ENCODE data around the gene MPIG6B.

Gene MPIG6B

GRCh38 chr6:31723245-31723979 is at the start of gene MPIG6B:
Gene MPIG6B (plus strand): TSS chr6:31723373. CDS start chr6:31723384, 11 bp downstream.
- no peak for DNase-seq

GRCh38 chr6:31676322-31676903 is 46.8 kb upstream of the MPIG6B start:
- DNase-seq, result no peak

DNA sequence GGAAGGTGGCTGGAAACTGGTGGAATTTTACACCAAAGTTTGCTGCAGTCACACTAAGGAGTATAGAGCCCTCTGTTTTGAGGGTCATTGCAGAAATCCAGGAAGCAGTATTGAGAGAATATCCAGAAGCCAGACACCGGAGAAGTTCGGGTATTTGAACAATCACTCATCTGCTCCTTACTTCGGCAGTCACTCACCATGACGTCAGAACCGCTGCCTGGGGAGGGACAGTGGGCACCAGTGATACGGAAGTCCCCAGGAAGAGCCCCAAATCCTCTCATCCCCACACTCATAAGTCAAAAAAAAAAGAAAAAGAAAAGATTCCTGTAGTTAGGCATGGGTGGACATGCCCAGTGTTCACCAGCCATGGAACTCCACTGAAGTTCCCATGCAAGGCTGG is 46.3 kb upstream of the MPIG6B start:
- DNase-seq, result no peak

DNA sequence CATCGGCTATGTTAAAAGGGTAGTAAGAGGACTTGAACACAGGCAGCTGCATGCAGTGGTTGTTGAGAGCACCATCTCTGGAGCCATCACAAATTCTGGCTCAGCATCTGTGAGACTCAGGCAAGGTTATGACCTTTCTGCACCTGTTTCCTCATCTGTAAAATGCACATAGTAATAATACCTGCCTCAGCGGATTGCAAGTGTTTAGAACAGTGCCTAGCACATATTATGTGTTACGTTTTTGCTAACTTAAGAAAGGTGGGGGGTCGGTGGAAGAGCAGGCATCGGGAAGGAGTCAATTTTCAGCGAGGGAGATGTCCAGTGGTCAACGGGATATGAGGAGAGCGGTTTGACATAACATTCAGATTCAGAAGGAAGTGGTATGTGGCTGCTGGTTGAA is 45.2 kb upstream of the MPIG6B start:
- no peak for DNase-seq

GRCh38 chr6:31680226-31681134 is 42.7 kb upstream of the MPIG6B start, which contains the start of gene LY6G5C:
Gene LY6G5C (minus strand): TSS chr6:31681067. CDS start chr6:31680373, 694 bp downstream.
- DNase-seq, result peak; percentile 56 to 58

DNA sequence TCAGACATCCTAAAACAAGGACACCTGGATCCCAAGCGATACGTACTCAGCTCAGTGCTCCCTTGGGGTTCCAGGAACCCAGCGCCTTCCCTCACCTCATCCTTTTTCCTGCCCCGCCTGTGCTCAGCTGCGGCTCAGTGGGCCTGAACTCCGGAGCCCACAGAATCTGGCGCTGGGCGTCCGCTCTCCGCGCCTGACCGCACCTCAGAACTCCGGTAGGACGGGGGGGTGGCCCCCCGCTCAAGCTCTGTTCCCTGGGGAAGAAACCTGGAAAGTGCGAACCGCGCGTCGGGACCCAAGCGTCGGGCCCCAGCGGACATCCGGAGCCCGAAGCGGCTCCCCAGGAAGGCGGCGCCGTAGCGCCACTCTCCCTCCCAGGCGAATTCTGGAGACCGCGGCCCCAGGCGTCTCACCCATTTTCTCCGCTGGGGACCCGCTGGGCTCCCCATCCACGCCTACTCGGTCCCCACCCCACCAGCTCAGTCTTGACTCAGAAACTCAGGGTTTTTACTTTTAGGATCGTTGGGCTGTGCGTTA is 42.0 kb upstream of the MPIG6B start:
- peak; percentile 36 to 40 for DNase-seq

GRCh38 chr6:31683591-31683990 is 39.6 kb upstream of the MPIG6B start:
- DNase-seq, result no peak

DNA sequence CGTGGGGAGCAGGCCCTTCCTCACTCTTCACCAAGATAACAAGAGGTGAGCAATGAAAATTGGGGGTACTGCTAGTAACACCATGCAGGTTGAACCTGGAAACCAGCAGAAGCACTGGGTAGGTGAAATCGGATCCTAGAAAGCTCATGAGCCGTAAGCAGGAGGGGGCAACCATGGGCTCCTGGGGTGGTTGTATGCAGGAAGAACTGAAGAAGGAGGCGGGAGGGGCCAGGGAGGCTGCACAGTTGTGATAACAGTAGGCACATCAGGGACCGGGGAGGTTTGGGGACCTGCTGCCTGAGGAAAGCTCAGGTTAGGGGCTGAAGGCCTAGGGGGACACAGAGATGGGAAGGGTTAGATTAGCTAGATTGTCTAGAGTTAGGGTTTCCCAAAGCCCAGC is 36.7 kb upstream of the MPIG6B start:
- DNase-seq, result no peak

DNA sequence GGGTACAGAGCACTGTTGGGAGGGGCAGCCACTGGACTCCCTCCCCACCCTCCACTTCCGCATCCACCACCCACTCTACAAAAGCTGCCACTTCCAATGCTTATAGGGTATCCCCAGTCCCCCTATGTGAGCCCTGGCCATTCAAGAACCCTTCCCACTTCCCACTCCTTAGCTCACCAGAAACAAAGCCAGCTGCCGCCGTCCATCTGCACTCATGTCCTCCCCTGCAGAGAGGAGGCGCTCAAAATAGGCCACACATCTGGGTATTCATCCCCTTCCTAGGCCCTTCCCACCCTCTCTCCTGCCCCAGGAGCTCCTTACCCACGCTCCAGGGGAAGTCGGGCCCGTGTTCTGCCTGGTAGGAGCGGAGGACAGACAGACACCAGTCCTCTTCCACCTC is 35.9 kb upstream of the MPIG6B start:
- no peak for DNase-seq

GRCh38 chr6:31687860-31688693 is 35.1 kb upstream of the MPIG6B start:
- DNase-seq, result no peak

DNA sequence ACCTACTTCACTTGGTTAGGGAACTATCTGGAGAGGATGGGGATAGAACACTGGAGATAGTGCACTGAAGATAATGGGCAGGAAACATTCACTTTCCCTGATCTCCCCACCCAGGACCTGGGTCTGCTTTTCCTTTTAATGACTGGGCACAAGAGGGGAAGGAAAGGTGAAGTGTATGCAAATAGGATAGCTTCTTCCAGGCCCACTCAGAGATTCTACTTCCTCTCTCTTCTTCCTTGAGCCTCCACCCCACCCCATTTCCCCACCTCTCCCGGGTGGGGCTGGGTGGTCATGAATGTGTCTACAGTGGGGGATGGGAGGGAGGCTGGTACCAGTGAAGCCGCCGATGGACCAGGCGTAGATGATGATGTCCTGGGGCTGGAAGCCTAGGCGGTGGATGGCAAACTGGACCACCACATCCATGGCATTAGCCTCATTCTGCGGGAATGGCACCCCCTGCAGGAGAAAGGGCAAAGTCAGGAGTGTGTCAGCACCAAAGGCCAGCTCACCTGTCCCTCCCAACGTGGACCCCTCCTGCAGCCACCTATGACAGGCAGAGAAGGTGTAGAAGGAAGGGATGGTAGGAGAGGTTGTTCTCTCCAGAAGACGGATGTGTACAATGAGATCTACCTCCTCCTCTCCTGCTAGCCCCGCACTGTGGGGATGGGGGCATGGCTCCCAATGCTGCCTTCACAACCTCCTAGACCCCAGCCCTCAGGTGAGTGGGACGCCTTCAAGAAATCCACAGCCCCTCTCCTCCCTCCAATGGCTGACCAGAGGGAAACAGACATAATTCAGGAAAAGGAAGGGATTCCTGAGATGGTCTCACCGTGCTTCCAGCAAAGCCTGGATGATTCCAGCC is 33.7 kb upstream of the MPIG6B start:
- no peak for DNase-seq

DNA sequence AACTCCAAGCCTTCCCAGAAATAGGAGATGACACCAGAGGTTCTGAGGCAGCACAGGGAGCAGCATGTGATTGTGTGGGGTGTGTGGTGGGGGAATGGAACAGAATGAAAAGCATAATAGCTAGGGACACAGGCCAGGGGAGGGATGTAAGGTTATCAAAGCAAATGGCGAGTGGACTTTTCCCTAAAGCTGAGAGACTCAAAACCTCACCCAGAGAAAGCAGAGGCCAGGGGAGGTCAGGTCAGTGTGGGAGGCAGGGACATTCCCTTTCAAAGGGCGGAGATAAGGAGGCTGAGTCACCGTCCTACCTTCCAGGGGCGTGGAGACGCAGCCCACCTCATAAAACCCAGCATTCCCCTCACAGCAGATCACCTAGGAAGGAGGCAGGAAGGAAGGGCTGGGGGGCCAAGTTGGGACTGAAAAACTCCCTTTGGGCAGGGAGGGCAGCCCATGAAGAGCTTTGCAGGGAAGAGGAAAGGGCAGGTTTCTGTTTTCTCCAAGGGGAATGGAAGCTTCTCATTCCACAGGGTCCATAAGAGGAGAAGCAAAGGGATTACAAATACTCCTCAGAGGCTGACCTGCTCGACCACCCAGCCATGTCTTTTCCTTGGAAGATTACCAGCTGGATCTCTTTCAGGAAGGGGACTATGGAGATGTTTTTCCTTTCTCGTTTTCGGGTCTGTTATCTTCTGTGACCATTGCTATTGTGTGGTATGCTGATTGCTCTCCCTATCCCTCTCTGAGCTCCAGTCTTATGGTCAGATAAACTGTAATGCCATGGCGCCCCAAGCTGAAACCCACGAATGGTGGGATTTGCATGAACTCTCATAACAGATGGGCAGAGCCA is 32.7 kb upstream of the MPIG6B start:
- no peak for DNase-seq

DNA sequence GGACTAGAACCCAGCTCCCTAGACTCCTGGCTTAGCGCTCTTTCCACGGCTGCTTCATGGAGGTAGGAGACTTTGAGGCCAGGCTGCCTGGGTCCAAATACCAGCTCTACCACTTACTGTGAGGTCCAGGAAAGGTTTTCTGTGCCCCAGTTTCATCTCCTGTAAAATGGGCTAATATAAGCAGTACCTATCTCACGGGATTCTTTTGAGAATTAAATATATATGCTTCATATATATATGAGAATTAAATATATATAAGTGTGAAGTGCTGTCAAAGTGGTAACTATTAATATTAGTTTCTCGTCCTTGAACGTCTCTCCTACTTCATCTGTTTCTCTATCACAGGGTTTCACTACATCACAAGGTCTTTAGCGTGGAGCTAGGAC is 32.1 kb upstream of the MPIG6B start:
- no peak for DNase-seq

- DNase-seq, result no peak
Observed at GRCh38 chr6:31691564-31692108, 31.5 kb upstream of the MPIG6B start.

DNA sequence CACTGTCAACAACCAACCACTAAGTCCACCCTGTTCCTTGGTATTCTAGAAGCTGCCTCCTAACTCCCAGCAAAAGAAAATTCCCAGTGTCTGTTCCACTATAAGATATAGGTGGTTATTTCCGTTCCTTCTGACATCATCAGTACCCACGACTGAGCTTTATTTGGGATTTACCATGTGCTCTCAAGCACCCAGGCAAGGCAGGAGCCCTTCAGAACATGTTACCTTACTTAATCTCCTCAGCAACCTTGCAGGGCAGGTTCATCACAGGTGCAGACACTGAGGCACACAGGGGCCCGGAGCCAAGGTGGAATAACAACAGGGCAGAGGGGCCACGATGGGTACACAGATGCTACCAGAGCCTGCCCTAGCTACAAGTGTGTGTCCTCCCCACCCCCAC is 30.8 kb upstream of the MPIG6B start:
- DNase-seq, result no peak

GRCh38 chr6:31692886-31693285 is 30.3 kb upstream of the MPIG6B start:
- no peak for DNase-seq

- DNase-seq, result no peak
Observed at GRCh38 chr6:31693535-31693934, 29.6 kb upstream of the MPIG6B start.

DNA sequence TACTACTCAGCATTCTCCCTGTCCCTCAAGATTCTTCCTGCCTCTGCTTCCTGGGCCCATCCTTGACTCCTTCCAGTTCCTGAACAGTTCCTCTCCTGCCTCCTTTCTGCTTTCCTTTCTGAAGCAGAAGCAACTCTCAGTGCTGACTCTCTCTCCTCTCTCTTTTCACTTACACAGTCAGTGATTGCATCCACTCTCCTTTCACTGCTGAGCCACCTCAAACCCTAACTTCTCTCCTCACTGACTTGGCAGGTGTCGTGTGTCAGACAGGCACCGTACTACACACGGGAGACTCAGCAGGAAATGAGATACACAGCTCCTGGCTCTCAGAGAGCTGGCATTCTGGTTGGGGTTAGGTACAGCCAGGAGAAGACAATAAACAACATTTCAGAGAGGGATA is 25.6 kb upstream of the MPIG6B start:
- DNase-seq, result no peak

- DNase-seq, result no peak
Observed at GRCh38 chr6:31700740-31701401, 22.3 kb upstream of the MPIG6B start.

Measured in stimulated activated CD4-positive, alpha-beta T cell treated with anti-CD3 and anti-CD28 coated beads, Interleukin-4, amount 100 ng/mL, for 4 hours (primary cell).